Aorta (tissue), 5 donors: ENCODE data around the gene KRTAP1-4. TPM values are rescaled to one million over a fixed set of nuclear protein-coding genes. Genes with fewer than 3 reads are reported as not detected.

Experiments
- ATAC-seq: fragments of 200-7000 bp; cut with Tn5 transposase; one replicate; pipeline ENCODE4 v1.9.1; 2022; ENCODE audit warnings: moderate library complexity; ENCODE audit not compliant: low FRiP score
- DNase-seq, 2 donors: peaks; one replicate each; pipeline ENCODE4 v3.0.0-alpha.2; 2020
- H3K27ac ChIP-seq, 2 donors: one replicate each; pipeline ENCODE4 v1.5.1; 2013; ENCODE audit warnings: low read length in 2 of 2, mild to moderate bottlenecking in 2 of 2, moderate library complexity in 2 of 2, control low read depth in 1 of 2, inconsistent platforms in 1 of 2, low read depth in 1 of 2
- H3K27me3 ChIP-seq, 2 donors: one replicate each; pipeline ENCODE4 v1.6.1; 2013; ENCODE audit warnings: control low read depth in 1 of 2, low read length in 1 of 2, mild to moderate bottlenecking in 1 of 2, moderate library complexity in 1 of 2; ENCODE audit not compliant: insufficient read depth in 2 of 2, control insufficient read depth in 1 of 2
- H3K36me3 ChIP-seq, 2 donors: one replicate each; pipeline ENCODE4 v1.6.1; 2013; ENCODE audit warnings: control low read depth in 1 of 2, low read length in 1 of 2, mild to moderate bottlenecking in 1 of 2; ENCODE audit not compliant: insufficient read depth in 2 of 2, control insufficient read depth in 1 of 2
- H3K4me1 ChIP-seq, 2 donors: one replicate each; pipeline ENCODE4 v1.6.1; 2013; ENCODE audit warnings: low read length in 2 of 2, control low read depth in 1 of 2, mild to moderate bottlenecking in 1 of 2, moderate library complexity in 1 of 2; ENCODE audit not compliant: insufficient read depth in 2 of 2, control insufficient read depth in 1 of 2
- H3K4me3 ChIP-seq, 2 donors: one replicate each; pipeline ENCODE4 v1.5.1; 2013; ENCODE audit warnings: low read length in 2 of 2, control low read depth in 1 of 2, mild to moderate bottlenecking in 1 of 2
- H3K9me3 ChIP-seq: one replicate; pipeline ENCODE4 v1.6.1; 2013; ENCODE audit warnings: mild to moderate bottlenecking, low read length; ENCODE audit not compliant: control insufficient read depth
- whole genome bisulfite sequencing, 2 donors: extraction: QIAGEN DNeasy Blood & Tissue Kit; methylation state at CpG; one replicate each; pipeline ENCODE4 v1.1.7; 2013; 5-methylcytosine and 5-hydroxymethylcytosine counted together
- intact Hi-C, 2 donors: fragments of 100-400 bp; cut with DNase I; formaldehyde crosslinking; loops; one replicate each; pipeline versions ENCODE4 v1.14.2 to v1.15.0; 2022
- polyA plus RNA-seq, 2 donors: library from polyadenylated mRNA; stranded (reverse); fragments of 200-250 nt; gene quantifications; one replicate each; pipeline ENCODE4 v1.2.3, GENCODE V29; 2013
- total RNA-seq, 2 donors: library from RNA; stranded (reverse); fragmentation: NEBNext Ultra II Directional; extraction: Animal tissue kit (Norgen Biotek cat#: 25700); gene quantifications; one replicate each; pipeline ENCODE4 v1.2.1, GENCODE V29; 2021
- donor health status: healthy with polysubstance abuse.
- donor health status: Bipolar disorder and iron deficiency.
- donor health status: DM: no; HTN: no; CAD: no.
- donor health status: DM: no; HTN: no; CAD: no.
- donor health status: DM: yes; HTN: yes; CAD: no.

The KRTAP1-4 gene
- total and polyA plus RNA-seq, 4 donors: not detected

DNA sequence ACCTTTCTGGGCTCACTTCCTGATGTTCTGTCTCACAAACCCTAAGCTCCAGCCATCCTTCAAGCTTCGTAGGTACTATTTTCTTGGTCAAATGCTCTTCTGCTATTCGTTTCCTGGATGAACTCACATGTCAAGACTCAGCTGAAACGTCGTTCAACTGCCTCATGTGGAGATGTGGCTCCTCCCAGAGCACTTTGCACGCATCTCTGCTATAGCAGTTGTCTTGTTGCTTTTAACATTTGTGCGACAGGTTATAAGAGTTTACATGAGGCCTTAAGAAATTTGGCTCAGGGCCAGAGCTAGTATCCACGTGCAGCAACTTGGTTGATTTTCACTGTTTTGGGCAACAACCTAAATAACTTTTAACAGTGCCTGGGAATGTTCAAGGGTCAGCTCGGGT lies 43.1 kb downstream of the KRTAP1-4 start:
- DNase-seq: no peak
- intact Hi-C loops: no loop called here
- ATAC-seq: no peak
- H3K4me1 ChIP-seq: no peaks in the 10 kb centered on the region
- H3K36me3 ChIP-seq: no peaks in the 10 kb centered on the region
- H3K27me3 ChIP-seq: no peaks in the 10 kb centered on the region
- no peak overlapping the region for H3K4me3 ChIP-seq
- no peak overlapping the region for H3K27ac ChIP-seq
- H3K9me3 ChIP-seq: no peaks in the 10 kb centered on the region
- 42 to 43% methylated on average over 8 of the region's 8 CpGs for WGBS, 2 donors

DNA sequence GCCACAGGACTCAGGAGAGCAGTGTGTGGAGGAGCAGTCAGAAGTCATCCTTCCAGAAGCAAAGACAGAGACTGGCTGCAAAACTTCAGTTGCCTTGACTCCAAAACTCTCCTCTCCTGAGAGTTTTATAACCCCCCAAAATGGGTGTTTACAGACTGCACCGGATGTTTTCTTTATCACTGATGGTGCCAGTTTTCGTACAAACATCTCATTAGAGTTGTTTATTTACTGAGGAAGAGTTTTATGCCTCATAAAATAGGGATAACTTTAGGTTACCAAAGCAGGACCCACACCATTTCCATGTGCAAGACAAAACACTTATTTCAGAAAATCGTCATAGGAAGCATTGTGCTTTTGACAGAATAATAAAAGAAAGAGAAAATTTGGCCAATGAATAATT lies 45.8 kb downstream of the KRTAP1-4 start, which contains the start of gene KRT40:
TSS of gene KRT40 (minus strand) at position 101 of the 400 bp plus-strand sequence. CDS start at position 48, 53 bp downstream.
- Histone ChIP-seq H3K36me3 (no peaks in the 10 kb centered on the region), H3K4me1 (no peaks in the 10 kb centered on the region)
- intact Hi-C loops: no loop called here

GRCh38 chr17:40981115-40981514 lies 48.9 kb downstream of the KRTAP1-4 start:
- ATAC-seq (no peak), DNase-seq (no peak)
- intact Hi-C loops: no loop called here
- Histone ChIP-seq H3K9me3 (no peaks in the 10 kb centered on the region), H3K27me3 (peaks cover 0 to 2% of the 10 kb centered on the region in 2 donors), H3K4me3 (no peak overlapping the region), H3K36me3 (no peaks in the 10 kb centered on the region), H3K4me1 (no peaks in the 10 kb centered on the region), H3K27ac (no peak overlapping the region)
- WGBS, 2 donors: 46 to 50% methylated on average over 5 of the region's 5 CpGs

More for the DNA sequence above, 45.8 kb downstream of the KRTAP1-4 start, which contains the start of gene KRT40:
- ATAC-seq: no peak
- Histone ChIP-seq H3K27ac (no peak within 1 kb of the TSS), H3K9me3 (no peaks in the 10 kb centered on the region), H3K4me3 (no peak within 1 kb of the TSS), H3K27me3 (peaks cover 0 to 2% of the 10 kb centered on the region in 2 donors)
- 34 to 36% methylated on average over 3 of the region's 3 CpGs for WGBS, 2 donors
- DNase-seq: no peak

GRCh38 chr17:40980596-40980995 lies 49.4 kb downstream of the KRTAP1-4 start:
- Histone ChIP-seq H3K36me3 (no peaks in the 10 kb centered on the region), H3K4me3 (no peak overlapping the region), H3K9me3 (no peaks in the 10 kb centered on the region), H3K27me3 (peaks cover 0 to 2% of the 10 kb centered on the region in 2 donors), H3K27ac (no peak overlapping the region), H3K4me1 (no peaks in the 10 kb centered on the region)
- intact Hi-C loops: no loop called here
- WGBS, 2 donors: 6 to 8% methylated on average over 8 of the region's 8 CpGs
- no peak for ATAC-seq
- DNase-seq: no peak

DNA sequence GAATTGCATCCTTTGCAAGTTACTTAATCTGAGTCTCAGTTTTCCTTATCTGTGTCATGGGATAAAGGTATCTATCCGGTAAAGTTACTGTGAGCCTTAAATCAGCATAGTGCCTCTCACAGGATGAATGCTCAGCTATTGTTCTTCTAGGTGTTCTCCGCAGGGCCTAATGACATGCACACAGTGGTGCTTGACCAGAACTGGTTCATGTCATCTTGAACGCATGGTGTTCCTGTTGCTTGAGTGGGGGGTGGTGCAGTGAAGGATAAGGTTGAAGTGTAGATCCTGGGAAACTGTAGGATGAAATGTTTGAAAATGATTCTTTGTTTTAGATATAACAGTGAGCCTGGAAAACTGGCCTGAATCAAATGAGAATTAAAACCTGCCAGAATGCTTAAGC lies 49.9 kb downstream of the KRTAP1-4 start:
- no peak overlapping the region for H3K4me3 ChIP-seq
- H3K9me3 ChIP-seq: no peaks in the 10 kb centered on the region
- peaks cover 0 to 2% of the 10 kb centered on the region in 2 donors for H3K27me3 ChIP-seq
- no peak for ATAC-seq
- H3K27ac ChIP-seq: no peak overlapping the region
- DNase-seq: no peak
- no peaks in the 10 kb centered on the region for H3K36me3 ChIP-seq
- 85 to 90% methylated on average over 3 of the region's 3 CpGs for WGBS, 2 donors
- intact Hi-C loops: no loop called here
- no peaks in the 10 kb centered on the region for H3K4me1 ChIP-seq

Other genes with a start within 250 kb of the KRTAP1-4 start
Only the 30 nearest of the 38 such genes appear.
- gene KRT12, start 163.0 kb downstream of the KRTAP1-4 start, total RNA-seq: not detected
- 1 to 10 TPM in 1 of 2 donors, not detected in 1; 1.0 TPM for gene KRT12, start 163.0 kb downstream of the KRTAP1-4 start, polyA plus RNA-seq
- gene KRT20, start 145.0 kb downstream of the KRTAP1-4 start, total RNA-seq: not detected
- 100 to 1,000 TPM in 1 of 2 donors, 1 to 10 TPM in 1; 3.9 to 193 TPM for gene KRT20, start 145.0 kb downstream of the KRTAP1-4 start, polyA plus RNA-seq
- under 1 TPM; 0.30 to 0.39 TPM for gene KRT23, start 92.5 kb downstream of the KRTAP1-4 start, total RNA-seq
- under 1 TPM in 1 of 2 donors, not detected in 1; 0.50 TPM for gene KRT23, start 92.5 kb downstream of the KRTAP1-4 start, polyA plus RNA-seq
- gene KRT39, start 63.2 kb downstream of the KRTAP1-4 start, total RNA-seq: not detected
- not detected for gene KRT39, start 63.2 kb downstream of the KRTAP1-4 start, polyA plus RNA-seq
- not detected for gene KRT40, start 45.9 kb downstream of the KRTAP1-4 start, total RNA-seq
- gene KRT40, start 45.9 kb downstream of the KRTAP1-4 start, polyA plus RNA-seq: not detected
- gene KRTAP3-3, start 36.0 kb downstream of the KRTAP1-4 start, total RNA-seq: not detected
- gene KRTAP3-3, start 36.0 kb downstream of the KRTAP1-4 start, polyA plus RNA-seq: not detected
- not detected for gene KRTAP3-2, start 30.3 kb downstream of the KRTAP1-4 start, total RNA-seq
- not detected for gene KRTAP3-2, start 30.3 kb downstream of the KRTAP1-4 start, polyA plus RNA-seq
- not detected for gene KRTAP3-1, start 21.1 kb downstream of the KRTAP1-4 start, total RNA-seq
- not detected for gene KRTAP3-1, start 21.1 kb downstream of the KRTAP1-4 start, polyA plus RNA-seq
- not detected for gene KRTAP1-5, start 3.0 kb downstream of the KRTAP1-4 start, total RNA-seq
- gene KRTAP1-5, start 3.0 kb downstream of the KRTAP1-4 start, polyA plus RNA-seq: not detected
- gene KRTAP1-3, start 4.7 kb upstream of the KRTAP1-4 start, total RNA-seq: not detected
- not detected for gene KRTAP1-3, start 4.7 kb upstream of the KRTAP1-4 start, polyA plus RNA-seq
- not detected for gene KRTAP1-1, start 11.3 kb upstream of the KRTAP1-4 start, total RNA-seq
- not detected for gene KRTAP1-1, start 11.3 kb upstream of the KRTAP1-4 start, polyA plus RNA-seq
- gene KRTAP2-1, start 17.1 kb upstream of the KRTAP1-4 start, total RNA-seq: not detected
- gene KRTAP2-1, start 17.1 kb upstream of the KRTAP1-4 start, polyA plus RNA-seq: not detected
- not detected for gene KRTAP2-2, start 25.0 kb upstream of the KRTAP1-4 start, total RNA-seq
- gene KRTAP2-2, start 25.0 kb upstream of the KRTAP1-4 start, polyA plus RNA-seq: not detected
- gene KRTAP2-3, start 29.9 kb upstream of the KRTAP1-4 start, total RNA-seq: not detected
- gene KRTAP2-3, start 29.9 kb upstream of the KRTAP1-4 start, polyA plus RNA-seq: not detected
- not detected for gene KRTAP2-4, start 35.7 kb upstream of the KRTAP1-4 start, total RNA-seq
- not detected for gene KRTAP2-4, start 35.7 kb upstream of the KRTAP1-4 start, polyA plus RNA-seq
- not detected for gene KRTAP4-7, start 54.0 kb upstream of the KRTAP1-4 start, total RNA-seq
- not detected for gene KRTAP4-7, start 54.0 kb upstream of the KRTAP1-4 start, polyA plus RNA-seq
- not detected for gene KRTAP4-8, start 67.9 kb upstream of the KRTAP1-4 start, total RNA-seq
- gene KRTAP4-8, start 67.9 kb upstream of the KRTAP1-4 start, polyA plus RNA-seq: not detected
- not detected for gene KRTAP4-16, start 72.0 kb upstream of the KRTAP1-4 start, total RNA-seq
- not detected for gene KRTAP4-16, start 72.0 kb upstream of the KRTAP1-4 start, polyA plus RNA-seq
- gene KRTAP4-9, start 75.2 kb upstream of the KRTAP1-4 start, total RNA-seq: not detected
- gene KRTAP4-9, start 75.2 kb upstream of the KRTAP1-4 start, polyA plus RNA-seq: under 1 TPM in 1 of 2 donors, not detected in 1; 0.13 TPM
- not detected for gene KRTAP4-11, start 88.2 kb upstream of the KRTAP1-4 start, total RNA-seq
- gene KRTAP4-11, start 88.2 kb upstream of the KRTAP1-4 start, polyA plus RNA-seq: not detected
- not detected for gene KRTAP4-12, start 94.0 kb upstream of the KRTAP1-4 start, total RNA-seq
- gene KRTAP4-12, start 94.0 kb upstream of the KRTAP1-4 start, polyA plus RNA-seq: not detected
- gene KRTAP4-6, start 110.3 kb upstream of the KRTAP1-4 start, total RNA-seq: not detected
- gene KRTAP4-6, start 110.3 kb upstream of the KRTAP1-4 start, polyA plus RNA-seq: not detected
- gene KRTAP4-5, start 119.6 kb upstream of the KRTAP1-4 start, total RNA-seq: not detected
- not detected for gene KRTAP4-5, start 119.6 kb upstream of the KRTAP1-4 start, polyA plus RNA-seq
- gene KRTAP4-4, start 130.6 kb upstream of the KRTAP1-4 start, total RNA-seq: not detected
- not detected for gene KRTAP4-4, start 130.6 kb upstream of the KRTAP1-4 start, polyA plus RNA-seq
- gene KRTAP4-3, start 138.0 kb upstream of the KRTAP1-4 start, total RNA-seq: not detected
- gene KRTAP4-3, start 138.0 kb upstream of the KRTAP1-4 start, polyA plus RNA-seq: not detected
- gene KRTAP4-2, start 148.0 kb upstream of the KRTAP1-4 start, total RNA-seq: not detected
- not detected for gene KRTAP4-2, start 148.0 kb upstream of the KRTAP1-4 start, polyA plus RNA-seq
- gene KRTAP4-1, start 154.7 kb upstream of the KRTAP1-4 start, total RNA-seq: not detected
- not detected for gene KRTAP4-1, start 154.7 kb upstream of the KRTAP1-4 start, polyA plus RNA-seq
- gene KRTAP9-1, start 159.7 kb upstream of the KRTAP1-4 start, total RNA-seq: not detected
- gene KRTAP9-1, start 159.7 kb upstream of the KRTAP1-4 start, polyA plus RNA-seq: not detected
- not detected for gene KRTAP9-2, start 196.5 kb upstream of the KRTAP1-4 start, total RNA-seq
- gene KRTAP9-2, start 196.5 kb upstream of the KRTAP1-4 start, polyA plus RNA-seq: not detected
- not detected for gene KRTAP9-3, start 202.3 kb upstream of the KRTAP1-4 start, total RNA-seq
- gene KRTAP9-3, start 202.3 kb upstream of the KRTAP1-4 start, polyA plus RNA-seq: not detected